Measurements from ENCODE around the gene NCBP2L. TPM values are rescaled to one million over a fixed set of nuclear protein-coding genes. Genes with fewer than 3 reads are reported as not detected.

Gene NCBP2L
- total and polyA plus RNA-seq, 2 experiments from 2014 or later = not detected

GRCh38 chrX:107836958-107837357, 59.4 kb downstream of the NCBP2L start:
- TF ChIP-seq EZH2phosphoT487 (IDR thresholded peaks at IDR 0.05; ENCODE audit: unreplicated experiment) (no peak), CTCF (conservative IDR thresholded peaks at IDR 0.05; ENCODE audit: low read depth in 2 of 2) (no peak), CREB1 (CRISPR knock-in tag; IDR thresholded peaks at IDR 0.05; ENCODE audit: low read depth) (no peak), NANOG (IDR thresholded peaks at IDR 0.05; ENCODE audit: borderline replicate concordance) (no peak), STAT1 (IDR thresholded peaks at IDR 0.05; ENCODE audit: unreplicated experiment) (no peak), JUNB (IDR thresholded peaks at IDR 0.05; ENCODE audit: unreplicated experiment) (no peak), ZNF331 (CRISPR knock-in tag; IDR thresholded peaks at IDR 0.05; ENCODE audit: low read depth) (no peak), POLR2AphosphoS5 (IDR thresholded peaks at IDR 0.05; ENCODE audit: low read depth) (no peak), EZH2 (IDR thresholded peaks at IDR 0.05; ENCODE audit: low read depth, unreplicated experiment) (no peak), ZNF114 (CRISPR knock-in tag; IDR thresholded peaks at IDR 0.05) (no peak)
- TF ChIP-seq, protein P1, sequence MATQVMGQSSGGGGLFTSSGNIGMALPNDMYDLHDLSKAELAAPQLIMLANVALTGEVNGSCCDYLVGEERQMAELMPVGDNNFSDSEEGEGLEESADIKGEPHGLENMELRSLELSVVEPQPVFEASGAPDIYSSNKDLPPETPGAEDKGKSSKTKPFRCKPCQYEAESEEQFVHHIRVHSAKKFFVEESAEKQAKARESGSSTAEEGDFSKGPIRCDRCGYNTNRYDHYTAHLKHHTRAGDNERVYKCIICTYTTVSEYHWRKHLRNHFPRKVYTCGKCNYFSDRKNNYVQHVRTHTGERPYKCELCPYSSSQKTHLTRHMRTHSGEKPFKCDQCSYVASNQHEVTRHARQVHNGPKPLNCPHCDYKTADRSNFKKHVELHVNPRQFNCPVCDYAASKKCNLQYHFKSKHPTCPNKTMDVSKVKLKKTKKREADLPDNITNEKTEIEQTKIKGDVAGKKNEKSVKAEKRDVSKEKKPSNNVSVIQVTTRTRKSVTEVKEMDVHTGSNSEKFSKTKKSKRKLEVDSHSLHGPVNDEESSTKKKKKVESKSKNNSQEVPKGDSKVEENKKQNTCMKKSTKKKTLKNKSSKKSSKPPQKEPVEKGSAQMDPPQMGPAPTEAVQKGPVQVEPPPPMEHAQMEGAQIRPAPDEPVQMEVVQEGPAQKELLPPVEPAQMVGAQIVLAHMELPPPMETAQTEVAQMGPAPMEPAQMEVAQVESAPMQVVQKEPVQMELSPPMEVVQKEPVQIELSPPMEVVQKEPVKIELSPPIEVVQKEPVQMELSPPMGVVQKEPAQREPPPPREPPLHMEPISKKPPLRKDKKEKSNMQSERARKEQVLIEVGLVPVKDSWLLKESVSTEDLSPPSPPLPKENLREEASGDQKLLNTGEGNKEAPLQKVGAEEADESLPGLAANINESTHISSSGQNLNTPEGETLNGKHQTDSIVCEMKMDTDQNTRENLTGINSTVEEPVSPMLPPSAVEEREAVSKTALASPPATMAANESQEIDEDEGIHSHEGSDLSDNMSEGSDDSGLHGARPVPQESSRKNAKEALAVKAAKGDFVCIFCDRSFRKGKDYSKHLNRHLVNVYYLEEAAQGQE (IDR thresholded peaks at IDR 0.05; ENCODE audit: unreplicated experiment) = no peak
- TF ChIP-seq, protein P2, sequence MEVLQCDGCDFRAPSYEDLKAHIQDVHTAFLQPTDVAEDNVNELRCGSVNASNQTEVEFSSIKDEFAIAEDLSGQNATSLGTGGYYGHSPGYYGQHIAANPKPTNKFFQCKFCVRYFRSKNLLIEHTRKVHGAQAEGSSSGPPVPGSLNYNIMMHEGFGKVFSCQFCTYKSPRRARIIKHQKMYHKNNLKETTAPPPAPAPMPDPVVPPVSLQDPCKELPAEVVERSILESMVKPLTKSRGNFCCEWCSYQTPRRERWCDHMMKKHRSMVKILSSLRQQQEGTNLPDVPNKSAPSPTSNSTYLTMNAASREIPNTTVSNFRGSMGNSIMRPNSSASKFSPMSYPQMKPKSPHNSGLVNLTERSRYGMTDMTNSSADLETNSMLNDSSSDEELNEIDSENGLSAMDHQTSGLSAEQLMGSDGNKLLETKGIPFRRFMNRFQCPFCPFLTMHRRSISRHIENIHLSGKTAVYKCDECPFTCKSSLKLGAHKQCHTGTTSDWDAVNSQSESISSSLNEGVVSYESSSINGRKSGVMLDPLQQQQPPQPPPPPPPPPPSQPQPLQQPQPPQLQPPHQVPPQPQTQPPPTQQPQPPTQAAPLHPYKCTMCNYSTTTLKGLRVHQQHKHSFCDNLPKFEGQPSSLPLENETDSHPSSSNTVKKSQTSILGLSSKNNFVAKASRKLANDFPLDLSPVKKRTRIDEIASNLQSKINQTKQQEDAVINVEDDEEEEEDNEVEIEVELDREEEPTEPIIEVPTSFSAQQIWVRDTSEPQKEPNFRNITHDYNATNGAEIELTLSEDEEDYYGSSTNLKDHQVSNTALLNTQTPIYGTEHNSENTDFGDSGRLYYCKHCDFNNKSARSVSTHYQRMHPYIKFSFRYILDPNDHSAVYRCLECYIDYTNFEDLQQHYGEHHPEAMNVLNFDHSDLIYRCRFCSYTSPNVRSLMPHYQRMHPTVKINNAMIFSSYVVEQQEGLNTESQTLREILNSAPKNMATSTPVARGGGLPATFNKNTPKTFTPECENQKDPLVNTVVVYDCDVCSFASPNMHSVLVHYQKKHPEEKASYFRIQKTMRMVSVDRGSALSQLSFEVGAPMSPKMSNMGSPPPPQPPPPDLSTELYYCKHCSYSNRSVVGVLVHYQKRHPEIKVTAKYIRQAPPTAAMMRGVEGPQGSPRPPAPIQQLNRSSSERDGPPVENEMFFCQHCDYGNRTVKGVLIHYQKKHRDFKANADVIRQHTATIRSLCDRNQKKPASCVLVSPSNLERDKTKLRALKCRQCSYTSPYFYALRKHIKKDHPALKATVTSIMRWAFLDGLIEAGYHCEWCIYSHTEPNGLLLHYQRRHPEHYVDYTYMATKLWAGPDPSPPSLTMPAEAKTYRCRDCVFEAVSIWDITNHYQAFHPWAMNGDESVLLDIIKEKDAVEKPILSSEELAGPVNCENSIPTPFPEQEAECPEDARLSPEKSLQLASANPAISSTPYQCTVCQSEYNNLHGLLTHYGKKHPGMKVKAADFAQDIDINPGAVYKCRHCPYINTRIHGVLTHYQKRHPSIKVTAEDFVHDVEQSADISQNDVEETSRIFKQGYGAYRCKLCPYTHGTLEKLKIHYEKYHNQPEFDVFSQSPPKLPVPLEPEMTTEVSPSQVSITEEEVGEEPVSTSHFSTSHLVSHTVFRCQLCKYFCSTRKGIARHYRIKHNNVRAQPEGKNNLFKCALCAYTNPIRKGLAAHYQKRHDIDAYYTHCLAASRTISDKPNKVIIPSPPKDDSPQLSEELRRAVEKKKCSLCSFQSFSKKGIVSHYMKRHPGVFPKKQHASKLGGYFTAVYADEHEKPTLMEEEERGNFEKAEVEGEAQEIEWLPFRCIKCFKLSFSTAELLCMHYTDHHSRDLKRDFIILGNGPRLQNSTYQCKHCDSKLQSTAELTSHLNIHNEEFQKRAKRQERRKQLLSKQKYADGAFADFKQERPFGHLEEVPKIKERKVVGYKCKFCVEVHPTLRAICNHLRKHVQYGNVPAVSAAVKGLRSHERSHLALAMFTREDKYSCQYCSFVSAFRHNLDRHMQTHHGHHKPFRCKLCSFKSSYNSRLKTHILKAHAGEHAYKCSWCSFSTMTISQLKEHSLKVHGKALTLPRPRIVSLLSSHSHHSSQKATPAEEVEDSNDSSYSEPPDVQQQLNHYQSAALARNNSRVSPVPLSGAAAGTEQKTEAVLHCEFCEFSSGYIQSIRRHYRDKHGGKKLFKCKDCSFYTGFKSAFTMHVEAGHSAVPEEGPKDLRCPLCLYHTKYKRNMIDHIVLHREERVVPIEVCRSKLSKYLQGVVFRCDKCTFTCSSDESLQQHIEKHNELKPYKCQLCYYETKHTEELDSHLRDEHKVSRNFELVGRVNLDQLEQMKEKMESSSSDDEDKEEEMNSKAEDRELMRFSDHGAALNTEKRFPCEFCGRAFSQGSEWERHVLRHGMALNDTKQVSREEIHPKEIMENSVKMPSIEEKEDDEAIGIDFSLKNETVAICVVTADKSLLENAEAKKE (CRISPR knock-in tag; IDR thresholded peaks at IDR 0.05) = no peak
- TF ChIP-seq, protein P3, sequence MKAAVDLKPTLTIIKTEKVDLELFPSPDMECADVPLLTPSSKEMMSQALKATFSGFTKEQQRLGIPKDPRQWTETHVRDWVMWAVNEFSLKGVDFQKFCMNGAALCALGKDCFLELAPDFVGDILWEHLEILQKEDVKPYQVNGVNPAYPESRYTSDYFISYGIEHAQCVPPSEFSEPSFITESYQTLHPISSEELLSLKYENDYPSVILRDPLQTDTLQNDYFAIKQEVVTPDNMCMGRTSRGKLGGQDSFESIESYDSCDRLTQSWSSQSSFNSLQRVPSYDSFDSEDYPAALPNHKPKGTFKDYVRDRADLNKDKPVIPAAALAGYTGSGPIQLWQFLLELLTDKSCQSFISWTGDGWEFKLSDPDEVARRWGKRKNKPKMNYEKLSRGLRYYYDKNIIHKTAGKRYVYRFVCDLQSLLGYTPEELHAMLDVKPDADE (IDR thresholded peaks at IDR 0.05) = no peak
- H3K9me3 Mint-ChIP-seq = no peaks in the 10 kb centered on the region

More at GRCh38 chrX:107836958-107837357, 59.4 kb downstream of the NCBP2L start:
- H3K4me3 ChIP-seq = no peak overlapping the region
- no peak overlapping the region for H3K27ac Mint-ChIP-seq
- DNase-seq (ENCODE audit: low spot score) (no peak), ATAC-seq (no peak)
- H3K27ac ChIP-seq (ENCODE audit: low read depth) = no peak overlapping the region
- H3F3A ChIP-seq (replicated peaks; ENCODE audit: low read depth) = no peaks in the 10 kb centered on the region
- H3K4me1 Mint-ChIP-seq = no peaks in the 10 kb centered on the region
- H3K36me3 ChIP-seq (ENCODE audit: insufficient read depth) = no peaks in the 10 kb centered on the region
- no peaks in the 10 kb centered on the region for H3K4me1 ChIP-seq (ENCODE audit: insufficient read depth)
- no peaks in the 10 kb centered on the region for H4K20me1 ChIP-seq (replicated peaks; ENCODE audit: insufficient read depth)
- no peak overlapping the region for H2AFZ ChIP-seq
- no peaks in the 10 kb centered on the region for H3K9me2 ChIP-seq (ENCODE audit: insufficient read depth)
- H3K27me3 Mint-ChIP-seq (ENCODE audit: insufficient read depth, low read depth, poor library complexity) = no peaks in the 10 kb centered on the region
- H3K4me3 Mint-ChIP-seq = no peak overlapping the region
- no peaks in the 10 kb centered on the region for H3K36me3 Mint-ChIP-seq (ENCODE audit: low read depth)
- H3K27me3 ChIP-seq (ENCODE audit: insufficient read depth) = no peaks in the 10 kb centered on the region
- H3K79me2 ChIP-seq (replicated peaks; ENCODE audit: insufficient read depth) = no peaks in the 10 kb centered on the region
- no peak overlapping the region for H3K4me2 ChIP-seq

Data from GM23338 (cell line).